Mesodermal cell (in vitro differentiated cells): ENCODE measurements around the gene PKP3.

Source experiments
- H3K27ac ChIP-seq: 2 replicates; pipeline ENCODE4 v1.7.0; 2013; ENCODE audit warnings: mild to moderate bottlenecking, low read depth, low read length, moderate library complexity; ENCODE audit not compliant: severe bottlenecking
- H3K36me3 ChIP-seq: 2 replicates; pipeline ENCODE4 v1.7.1; 2013; ENCODE audit warnings: mild to moderate bottlenecking, low read length, moderate library complexity; ENCODE audit not compliant: control insufficient read depth, insufficient read depth
- H3K4me1 ChIP-seq: one replicate; pipeline ENCODE4 v1.7.1; 2013; ENCODE audit warnings: mild to moderate bottlenecking, low read length; ENCODE audit not compliant: insufficient read depth, control insufficient read depth, poor library complexity, severe bottlenecking
- H3K4me3 ChIP-seq: 2 replicates; pipeline ENCODE4 v1.7.0; 2013; ENCODE audit warnings: low read length, control low read depth, mild to moderate bottlenecking; ENCODE audit not compliant: insufficient read depth, poor library complexity, severe bottlenecking; ENCODE audit errors: extremely low read depth
- H3K9me3 ChIP-seq: 2 replicates; pipeline ENCODE4 v1.7.1; 2013; ENCODE audit warnings: mild to moderate bottlenecking, low read length, moderate library complexity; ENCODE audit not compliant: control insufficient read depth
- WGBS, 2 experiments: methylation state at CpG; one replicate each; pipeline ENCODE4 v1.1.5; 2013; ENCODE audit warnings: missing lambda C conversion rate in 2 of 2; ENCODE audit not compliant: insufficient coverage in 2 of 2; 5-methylcytosine and 5-hydroxymethylcytosine counted together

The PKP3 gene

DNA sequence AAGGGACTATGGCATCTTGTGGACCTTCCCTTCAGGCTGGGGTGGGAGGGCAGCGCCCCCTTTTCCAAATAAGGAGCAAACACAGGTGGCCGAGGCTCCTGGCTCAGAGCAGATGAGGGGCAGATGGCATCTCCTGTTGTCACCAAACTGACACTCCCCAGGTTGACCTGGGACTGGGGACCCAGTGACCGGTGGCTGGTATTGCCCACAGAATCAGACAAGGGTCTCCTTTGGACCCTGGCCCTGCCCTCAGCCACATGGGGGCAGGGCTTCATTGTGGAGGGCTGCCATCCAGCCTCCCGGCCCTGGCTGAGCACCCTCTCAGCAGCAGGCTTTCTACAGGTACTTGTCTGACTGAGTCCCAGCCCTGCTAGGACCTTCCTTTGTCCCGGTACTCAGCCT lies 21.6 kb downstream of the PKP3 start:
- Histone ChIP-seq H3K9me3 (no peaks in the 10 kb centered on the region), H3K4me3 (no peak overlapping the region), H3K36me3 (no peaks in the 10 kb centered on the region), H3K4me1 (peaks cover 9% of the 10 kb centered on the region), H3K27ac (no peak overlapping the region)
- WGBS, 2 experiments = 84 to 85% methylated on average over 5 of the region's 5 CpGs

DNA sequence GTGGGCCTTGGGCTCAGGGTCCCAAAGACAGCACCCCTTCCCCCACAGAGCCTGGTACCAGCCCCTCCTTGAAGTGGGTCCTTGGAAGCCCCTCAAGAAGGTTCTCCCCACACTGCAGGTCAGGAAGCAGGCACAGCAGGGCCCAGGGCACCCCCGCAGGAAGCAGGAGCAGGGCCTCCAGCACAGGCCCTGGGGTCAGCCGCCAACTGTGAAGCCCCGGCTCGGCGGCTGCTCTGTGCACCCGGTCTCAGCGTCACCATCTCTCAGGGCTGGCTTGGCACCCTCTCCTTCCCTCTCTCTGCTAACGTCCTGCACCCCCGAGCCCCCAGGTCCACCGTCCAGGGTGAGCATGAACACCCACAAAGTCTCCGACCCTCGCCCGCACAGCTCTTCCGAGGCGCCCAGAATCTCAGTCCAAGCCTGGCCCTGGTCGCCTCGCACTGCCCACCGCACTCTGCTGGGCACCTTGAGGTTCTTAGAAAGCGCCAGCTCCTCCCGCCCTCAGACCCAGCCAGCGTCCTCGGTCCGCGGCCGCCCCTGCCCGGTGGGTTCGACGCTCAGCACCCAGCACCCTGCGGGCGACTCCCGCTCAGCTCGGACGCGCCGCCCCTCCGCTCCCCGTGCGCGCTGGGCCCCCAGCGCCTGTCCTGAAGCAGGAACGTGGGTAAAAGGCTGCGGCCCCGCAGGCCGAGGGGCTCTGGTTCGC lies 22.2 kb downstream of the PKP3 start:
- Histone ChIP-seq H3K36me3 (no peaks in the 10 kb centered on the region), H3K4me1 (peaks cover 9% of the 10 kb centered on the region), H3K9me3 (no peaks in the 10 kb centered on the region), H3K27ac (no peak overlapping the region), H3K4me3 (peak overlapping the region; percentile 40)
- 26 to 34% methylated on average over 40 to 45 of the region's 45 CpGs for WGBS, 2 experiments

DNA sequence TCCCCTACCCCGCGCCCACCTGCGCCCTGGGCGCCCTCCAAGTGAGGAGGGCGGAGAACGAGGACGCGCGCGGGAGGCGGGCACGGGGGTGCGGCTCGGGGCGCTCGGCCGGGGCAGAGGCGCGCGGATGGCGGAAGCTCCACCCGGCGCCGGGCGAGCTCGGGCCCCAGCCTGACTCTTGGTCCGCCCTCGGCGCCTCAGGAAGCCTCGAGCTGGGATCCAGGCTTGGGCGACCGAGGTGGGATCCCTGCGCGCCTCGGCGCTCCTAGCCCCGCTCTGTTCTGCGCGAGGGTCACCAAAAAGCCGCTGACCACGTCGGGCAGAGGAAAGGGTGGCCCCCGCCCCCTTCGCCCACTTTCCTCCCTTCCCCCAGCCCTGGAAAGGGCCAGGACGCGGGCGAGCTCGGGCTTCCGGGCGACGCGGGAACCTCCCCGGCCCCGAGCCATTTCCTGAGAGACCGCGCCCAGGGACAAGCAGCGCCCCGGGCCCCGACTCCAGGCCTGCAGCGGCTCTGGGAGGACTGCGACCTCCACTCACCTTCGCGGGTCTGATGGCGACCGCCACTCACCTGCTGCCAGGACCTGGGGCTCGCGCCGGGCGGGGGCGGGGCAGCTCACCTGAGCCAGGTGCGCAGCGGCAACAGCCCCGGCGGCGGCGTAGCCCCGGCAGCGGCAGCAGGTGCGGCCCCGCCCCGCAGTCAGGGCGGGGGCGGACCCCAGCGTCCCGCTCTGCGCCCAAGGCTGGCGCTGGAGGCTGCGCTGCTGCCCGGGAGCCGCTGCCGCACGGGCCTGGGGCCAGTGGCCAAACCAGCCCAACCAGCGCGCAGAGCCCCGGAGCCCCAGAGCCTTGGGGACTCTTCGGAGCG lies 23.0 kb downstream of the PKP3 start:
- H3K27ac ChIP-seq = no peak overlapping the region

DNA sequence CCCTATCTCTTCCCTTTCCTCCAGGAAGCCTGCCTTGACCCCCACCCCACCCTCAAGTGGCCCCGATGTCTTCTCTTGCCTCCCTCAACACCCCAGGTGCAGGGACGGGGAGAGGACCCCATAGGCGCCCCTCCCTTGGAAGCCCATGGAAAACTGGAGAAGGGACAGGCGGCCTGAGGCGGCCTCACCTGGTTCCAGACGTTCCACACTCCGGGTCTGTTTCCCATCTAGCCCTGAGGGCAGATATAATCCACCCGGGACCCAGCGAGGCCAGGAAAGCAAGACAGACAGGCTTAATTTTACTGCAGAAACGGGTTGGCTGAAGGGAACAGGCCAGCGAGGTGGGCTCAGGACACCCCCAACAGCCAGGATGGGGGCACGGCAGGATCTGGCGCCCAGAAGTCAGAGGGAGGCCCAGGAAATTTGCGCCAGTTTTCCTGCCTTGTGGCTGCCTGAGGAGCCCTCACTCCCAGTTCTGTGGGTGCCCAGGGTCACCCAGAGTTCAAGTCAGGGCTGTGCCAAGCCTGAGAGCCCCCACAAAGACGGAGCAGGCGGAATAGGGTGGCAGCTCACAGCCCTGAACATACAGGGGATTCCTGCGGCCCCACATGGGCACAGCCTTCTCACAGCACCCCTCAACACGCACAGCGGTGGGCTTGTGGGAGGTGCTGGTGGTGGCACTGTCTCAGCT lies 23.8 kb downstream of the PKP3 start:
- H3K9me3 ChIP-seq = no peaks in the 10 kb centered on the region
- no peak overlapping the region for H3K27ac ChIP-seq
- H3K36me3 ChIP-seq = no peaks in the 10 kb centered on the region
- H3K4me3 ChIP-seq = no peak overlapping the region
- H3K4me1 ChIP-seq = peaks cover 13% of the 10 kb centered on the region
- WGBS, 2 experiments = 72 to 77% methylated on average over 13 to 19 of the region's 19 CpGs

More for the DNA sequence above, 23.0 kb downstream of the PKP3 start:
- peaks cover 10% of the 10 kb centered on the region for H3K4me1 ChIP-seq
- no peaks in the 10 kb centered on the region for H3K36me3 ChIP-seq
- no peaks in the 10 kb centered on the region for H3K9me3 ChIP-seq
- 1 to 2% methylated on average over 87 to 91 of the region's 97 CpGs for WGBS, 2 experiments
- peak overlapping the region; percentile 40 for H3K4me3 ChIP-seq

DNA sequence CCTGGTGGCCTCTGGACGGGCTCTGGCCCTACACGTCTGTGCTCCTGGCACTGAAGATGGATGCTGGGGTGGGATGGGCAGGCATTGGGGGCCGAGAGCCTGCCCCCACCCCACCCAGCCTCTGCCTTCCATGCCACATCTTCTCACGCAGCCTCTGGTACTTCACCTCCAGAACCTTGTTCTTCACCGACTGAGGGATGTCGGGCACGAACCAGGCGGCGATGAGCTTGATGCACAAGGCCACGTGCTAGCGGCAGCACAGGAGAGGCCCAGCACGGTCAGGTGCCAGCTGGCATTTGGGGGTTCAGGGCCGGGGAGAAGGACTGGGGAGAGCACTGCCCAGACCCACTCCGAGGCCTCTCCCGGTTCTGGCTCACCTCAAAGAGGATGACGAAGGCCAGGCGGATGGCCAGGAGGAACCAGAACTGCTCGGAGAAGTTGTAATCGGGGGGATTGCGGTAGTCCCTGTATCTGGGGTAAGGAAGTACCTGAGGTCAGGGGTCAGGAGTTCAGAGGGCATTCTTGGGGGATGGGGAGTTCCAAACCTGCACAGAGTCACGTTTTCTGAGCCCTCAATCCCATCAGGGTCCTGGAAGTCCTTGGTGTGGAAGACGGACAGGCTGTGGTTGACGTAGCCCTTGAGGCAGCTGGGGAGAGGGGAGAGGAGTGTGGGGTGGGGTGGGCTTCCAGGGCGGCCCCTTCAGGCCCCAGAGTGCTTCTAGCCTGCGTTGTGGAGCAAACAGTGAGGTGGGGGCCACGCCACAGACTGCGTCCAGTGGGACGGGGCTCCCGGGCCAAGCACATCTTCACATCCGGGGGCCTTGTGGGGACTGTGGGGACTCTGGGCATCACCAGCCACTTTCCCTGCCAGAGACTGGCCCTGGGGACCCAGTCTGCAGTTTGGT lies 24.6 kb downstream of the PKP3 start:
- Histone ChIP-seq H3K27ac (no peak overlapping the region), H3K4me3 (no peak overlapping the region), H3K9me3 (no peaks in the 10 kb centered on the region), H3K36me3 (no peaks in the 10 kb centered on the region), H3K4me1 (peaks cover 13% of the 10 kb centered on the region)
- WGBS, 2 experiments = 88 to 96% methylated on average over 24 to 28 of the region's 30 CpGs

DNA sequence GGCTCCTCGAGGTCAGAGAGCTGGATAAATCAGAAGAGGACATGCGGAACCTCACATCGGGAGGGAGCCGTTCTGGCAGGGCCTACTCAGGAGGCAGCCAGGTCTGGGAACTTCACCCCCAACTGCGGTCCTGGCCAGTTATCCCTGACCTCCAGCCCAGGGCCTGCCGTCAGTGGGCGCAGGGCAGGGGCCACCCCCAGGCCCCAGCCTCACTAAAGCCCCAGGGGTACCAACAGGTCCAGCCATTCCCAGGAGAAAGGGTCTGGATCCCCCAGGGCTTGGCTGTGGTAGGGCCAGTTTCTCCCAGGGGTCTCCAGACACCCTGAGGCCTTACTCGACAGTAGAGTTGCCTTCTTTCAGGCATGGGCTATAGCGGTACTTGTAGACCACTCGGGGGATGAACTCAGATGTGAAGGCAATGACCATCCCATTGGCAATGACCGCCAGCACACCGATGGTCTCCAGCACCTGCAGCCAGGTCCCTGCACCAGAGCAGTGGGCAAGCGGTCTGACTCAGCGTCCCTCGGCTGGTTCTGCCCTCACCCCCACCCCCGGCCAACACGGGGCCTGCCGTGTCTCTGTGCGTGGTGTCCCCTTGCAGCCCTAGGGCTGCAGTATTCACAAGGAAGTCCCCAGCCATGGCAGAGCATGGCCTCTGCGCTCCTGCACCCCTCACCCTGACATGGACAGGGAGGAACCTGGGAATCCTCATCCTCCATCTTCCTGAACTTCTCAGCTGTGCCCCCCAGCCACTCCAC lies 25.4 kb downstream of the PKP3 start:
- Histone ChIP-seq H3K4me3 (no peak overlapping the region), H3K27ac (no peak overlapping the region), H3K36me3 (no peaks in the 10 kb centered on the region), H3K9me3 (no peaks in the 10 kb centered on the region), H3K4me1 (peaks cover 13% of the 10 kb centered on the region)
- 81 to 89% methylated on average over 15 to 20 of the region's 20 CpGs for WGBS, 2 experiments

DNA sequence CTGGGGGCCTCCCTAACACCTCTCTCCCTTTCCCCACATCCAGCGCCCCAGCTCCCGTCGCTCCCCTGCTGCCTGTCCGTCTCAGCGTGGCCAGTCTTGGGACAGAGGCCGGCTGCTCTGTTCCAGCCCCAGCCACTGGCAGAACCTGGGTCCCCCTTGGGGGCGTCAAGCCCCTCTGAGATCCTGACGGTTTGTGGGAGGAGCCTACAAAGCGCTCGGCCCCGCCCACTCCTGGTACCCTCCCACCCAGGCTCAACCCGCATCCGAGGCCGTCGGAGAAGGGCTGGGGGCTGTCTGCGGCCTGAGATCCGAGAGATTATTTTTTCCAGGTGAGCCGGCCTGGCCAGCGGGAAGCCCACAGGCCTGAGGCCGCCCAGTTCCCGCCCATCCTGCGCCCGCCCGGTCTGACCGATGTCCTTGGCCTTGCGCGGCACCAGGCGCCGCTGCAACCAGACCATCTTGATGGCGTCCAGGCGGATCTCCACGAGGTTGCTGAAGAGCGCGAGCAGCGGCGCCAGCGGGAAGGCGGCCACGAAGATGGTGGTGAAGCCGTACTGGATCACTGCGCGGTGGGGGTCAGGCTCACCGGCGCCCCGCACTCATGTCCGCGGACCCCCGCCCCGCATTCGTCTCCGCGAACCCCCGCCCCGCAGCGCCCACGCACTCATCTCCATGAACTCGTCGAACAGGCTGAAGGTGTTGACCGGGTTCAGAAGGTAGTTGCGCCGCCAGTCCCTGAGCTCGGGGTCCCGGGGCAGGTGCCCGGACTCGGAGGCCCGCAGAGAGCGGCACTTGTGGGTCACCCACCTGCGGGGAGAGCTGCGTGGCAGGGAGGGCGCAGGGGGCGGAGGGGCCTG lies 26.3 kb downstream of the PKP3 start:
- no peak overlapping the region for H3K27ac ChIP-seq
- H3K4me3 ChIP-seq = no peak overlapping the region
- WGBS, 2 experiments = 90 to 95% methylated on average over 50 to 71 of the region's 71 CpGs
- no peaks in the 10 kb centered on the region for H3K9me3 ChIP-seq
- H3K4me1 ChIP-seq = peaks cover 11% of the 10 kb centered on the region
- no peaks in the 10 kb centered on the region for H3K36me3 ChIP-seq

DNA sequence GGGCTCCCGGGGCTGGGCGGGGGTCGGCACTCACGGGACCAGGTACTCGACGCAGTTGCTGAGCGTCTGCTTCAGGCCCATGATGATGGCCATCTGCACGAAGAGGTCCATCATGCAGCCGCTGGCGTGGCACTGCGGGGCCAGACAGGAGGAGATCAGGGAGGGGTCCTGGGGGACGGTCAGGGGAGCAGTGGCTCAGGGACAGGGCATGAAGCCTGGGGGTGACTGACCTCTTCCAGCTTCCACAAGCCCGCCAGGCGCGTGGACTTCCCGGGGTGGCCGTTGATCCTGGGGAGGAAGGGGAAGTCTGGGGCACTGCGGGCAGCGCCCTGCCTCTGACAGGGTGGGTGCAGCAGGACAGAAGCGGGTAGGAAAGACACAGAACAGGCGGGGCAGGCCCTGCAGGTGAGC lies 26.9 kb downstream of the PKP3 start:
- no peaks in the 10 kb centered on the region for H3K9me3 ChIP-seq
- no peak overlapping the region for H3K27ac ChIP-seq
- peaks cover 6% of the 10 kb centered on the region for H3K4me1 ChIP-seq
- H3K36me3 ChIP-seq = no peaks in the 10 kb centered on the region
- WGBS, 2 experiments = 97% methylated on average over 17 to 18 of the region's 21 CpGs
- H3K4me3 ChIP-seq = no peak overlapping the region

DNA sequence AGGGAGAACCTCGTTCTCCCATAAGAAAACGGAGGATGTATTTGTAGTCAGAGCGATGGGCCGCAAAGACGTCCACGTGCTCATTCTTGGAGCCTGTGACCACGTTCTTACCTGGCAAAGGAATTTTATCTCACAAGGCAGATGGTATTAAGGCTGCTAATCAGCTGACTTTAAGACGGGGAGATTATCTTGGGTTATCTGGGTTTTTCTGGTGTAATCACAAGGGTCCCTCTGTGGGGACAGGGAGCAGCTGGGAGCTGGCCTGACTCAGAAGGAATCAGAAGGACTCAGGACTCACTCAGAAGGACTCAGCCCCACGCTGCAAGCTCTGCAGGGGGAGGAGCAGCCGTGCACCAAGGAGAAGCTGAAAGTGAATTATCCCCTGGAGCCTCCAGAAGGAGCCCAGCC lies 28.2 kb downstream of the PKP3 start:
- Histone ChIP-seq H3K4me3 (no peak overlapping the region), H3K4me1 (peaks cover 4% of the 10 kb centered on the region), H3K9me3 (no peaks in the 10 kb centered on the region), H3K27ac (no peak overlapping the region), H3K36me3 (no peaks in the 10 kb centered on the region)
- 77 to 81% methylated on average over 10 of the region's 10 CpGs for WGBS, 2 experiments
